Measurements from ENCODE around the gene VPS33B. TPM values are rescaled to one million over a fixed set of nuclear protein-coding genes. Genes with fewer than 3 reads are reported as not detected.

Gene VPS33B
- total RNA-seq, 1 donor from 2014 or later = 10.7 TPM

GRCh38 chr15:90967206-90967605 lies 55.2 kb downstream of the VPS33B start:
- Mint-ChIP-seq H3K36me3 (ENCODE audit: low read depth) (peaks cover 23% of the 10 kb centered on the region), H3K4me3 (ENCODE audit: unreplicated experiment) (no peak overlapping the region), H3K27ac (ENCODE audit: unreplicated experiment) (no peak overlapping the region), H3K4me1 (ENCODE audit: low read depth) (no peaks in the 10 kb centered on the region), H3K27me3 (ENCODE audit: low read depth) (no peaks in the 10 kb centered on the region), H3K9me3 (ENCODE audit: low read depth) (no peaks in the 10 kb centered on the region)
- no peak for TF ChIP-seq CTCF (IDR thresholded peaks at IDR 0.05)
- no peak for DNase-seq (ENCODE audit: low spot score)

GRCh38 chr15:90966262-90966661 lies 56.1 kb downstream of the VPS33B start:
- Mint-ChIP-seq H3K9me3 (ENCODE audit: low read depth) (no peaks in the 10 kb centered on the region), H3K4me1 (ENCODE audit: low read depth) (no peaks in the 10 kb centered on the region), H3K36me3 (ENCODE audit: low read depth) (peaks cover 32% of the 10 kb centered on the region), H3K27me3 (ENCODE audit: low read depth) (no peaks in the 10 kb centered on the region), H3K4me3 (ENCODE audit: unreplicated experiment) (no peak overlapping the region), H3K27ac (ENCODE audit: unreplicated experiment) (no peak overlapping the region)
- TF ChIP-seq CTCF (IDR thresholded peaks at IDR 0.05) = no peak
- DNase-seq (ENCODE audit: low spot score) = no peak

- Mint-ChIP-seq H3K9me3 (ENCODE audit: low read depth) (no peaks in the 10 kb centered on the region), H3K4me1 (ENCODE audit: low read depth) (peaks cover 22% of the 10 kb centered on the region), H3K4me3 (ENCODE audit: unreplicated experiment) (no peak overlapping the region), H3K36me3 (ENCODE audit: low read depth) (peaks cover 30% of the 10 kb centered on the region), H3K27ac (ENCODE audit: unreplicated experiment) (no peak overlapping the region), H3K27me3 (ENCODE audit: low read depth) (no peaks in the 10 kb centered on the region)
- DNase-seq (ENCODE audit: low spot score) = no peak
- no peak for TF ChIP-seq CTCF (IDR thresholded peaks at IDR 0.05)
These were observed 60.4 kb downstream of the VPS33B start for GRCh38 chr15:90962021-90962420.

GRCh38 chr15:90960298-90961091 lies 61.9 kb downstream of the VPS33B start:
- TF ChIP-seq CTCF (IDR thresholded peaks at IDR 0.05) = no peak
- Mint-ChIP-seq H3K4me1 (ENCODE audit: low read depth) (peaks cover 31% of the 10 kb centered on the region), H3K27ac (ENCODE audit: unreplicated experiment) (peak overlapping the region; percentile 56), H3K36me3 (ENCODE audit: low read depth) (peaks cover 25% of the 10 kb centered on the region), H3K27me3 (ENCODE audit: low read depth) (no peaks in the 10 kb centered on the region), H3K4me3 (ENCODE audit: unreplicated experiment) (no peak overlapping the region), H3K9me3 (ENCODE audit: low read depth) (no peaks in the 10 kb centered on the region)
- no peak for DNase-seq (ENCODE audit: low spot score)

- Mint-ChIP-seq H3K9me3 (ENCODE audit: low read depth) (no peaks in the 10 kb centered on the region), H3K4me1 (ENCODE audit: low read depth) (peaks cover 31% of the 10 kb centered on the region), H3K27me3 (ENCODE audit: low read depth) (no peaks in the 10 kb centered on the region), H3K27ac (ENCODE audit: unreplicated experiment) (peak overlapping the region; percentile 87), H3K4me3 (ENCODE audit: unreplicated experiment) (peak overlapping the region; percentile 38), H3K36me3 (ENCODE audit: low read depth) (peaks cover 23% of the 10 kb centered on the region)
- no peak for TF ChIP-seq CTCF (IDR thresholded peaks at IDR 0.05)
- no peak for DNase-seq (ENCODE audit: low spot score)
These were observed 62.5 kb downstream of the VPS33B start for GRCh38 chr15:90959894-90960293.
